ENCODE results near the gene PCDHGB6. TPM values are rescaled to one million over a fixed set of nuclear protein-coding genes. Genes with fewer than 3 reads are reported as not detected.

PCDHGB6 gene
- total and polyA plus RNA-seq, 2 experiments from 2014 or later, result 2.8 to 8.1 TPM

DNA sequence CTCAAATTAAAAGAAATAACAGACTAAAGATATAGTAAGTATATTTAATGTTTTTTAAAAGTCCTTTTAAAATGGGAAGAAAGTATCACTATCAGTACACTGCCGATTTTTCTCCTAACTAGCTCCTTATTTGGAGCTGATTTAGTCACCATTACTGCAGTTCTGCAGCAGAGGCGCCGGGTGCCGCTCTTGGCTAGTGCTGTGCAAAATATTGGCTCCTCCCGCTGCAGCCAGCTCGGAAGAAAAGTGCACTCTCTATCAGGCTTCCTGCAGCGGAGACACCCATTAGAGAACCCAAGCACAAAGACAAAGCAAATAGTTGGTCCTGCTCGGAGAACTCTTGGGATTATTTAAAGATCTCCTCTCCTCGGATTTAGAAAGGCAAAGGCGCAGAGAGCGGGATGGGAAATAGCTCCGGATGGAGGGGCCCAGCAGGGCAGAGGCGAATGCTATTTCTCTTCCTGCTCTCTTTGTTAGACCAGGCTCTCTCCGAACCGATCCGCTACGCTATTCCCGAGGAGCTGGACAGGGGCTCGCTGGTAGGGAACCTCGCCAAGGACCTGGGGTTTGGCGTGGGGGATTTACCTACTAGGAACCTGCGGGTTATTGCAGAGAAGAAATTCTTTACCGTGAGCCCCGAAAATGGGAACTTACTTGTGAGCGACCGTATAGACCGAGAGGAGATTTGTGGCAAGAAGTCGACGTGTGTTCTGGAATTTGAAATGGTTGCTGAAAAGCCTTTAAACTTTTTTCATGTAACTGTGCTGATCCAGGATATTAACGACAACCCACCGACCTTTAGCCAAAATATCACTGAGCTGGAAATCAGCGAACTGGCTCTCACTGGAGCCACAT lies 37.6 kb upstream of the PCDHGB6 start, which contains the start of gene PCDHGB3:
Gene PCDHGB3 (plus strand): TSS at position 249 of the 855 bp plus-strand sequence. CDS start 153 bp downstream, at position 402.
- H3F3A ChIP-seq (replicated peaks; ENCODE audit: low read depth), result no peaks in the 10 kb centered on the region
- H3K9me2 ChIP-seq (ENCODE audit: insufficient read depth), result no peaks in the 10 kb centered on the region
- Mint-ChIP-seq H3K9me3 (peaks cover 66% of the 10 kb centered on the region), H3K27ac (no peak within 1 kb of the TSS), H3K4me1 (peaks cover 2% of the 10 kb centered on the region; the same call in 1 of the 3 replicates), H3K36me3 (ENCODE audit: low read depth) (peaks cover 55% of the 10 kb centered on the region), H3K4me3 (no peak within 1 kb of the TSS), H3K27me3 (ENCODE audit: insufficient read depth, low read depth, poor library complexity) (peaks cover 9% of the 10 kb centered on the region)
- no peak within 1 kb of the TSS for H3K4me2 ChIP-seq
- no peak within 1 kb of the TSS for H3K27ac ChIP-seq (ENCODE audit: low read depth)
- peaks cover under 1% of the 10 kb centered on the region; the same call in 1 of the 2 replicates for H3K36me3 ChIP-seq (ENCODE audit: insufficient read depth)
- H3K4me3 ChIP-seq, result no peak within 1 kb of the TSS
- no peaks in the 10 kb centered on the region for H3K79me2 ChIP-seq (replicated peaks; ENCODE audit: insufficient read depth)
- H4K20me1 ChIP-seq (replicated peaks; ENCODE audit: insufficient read depth), result no peaks in the 10 kb centered on the region
- H3K4me1 ChIP-seq (ENCODE audit: insufficient read depth), result no peaks in the 10 kb centered on the region
- DNase-seq (ENCODE audit: low spot score) (peak; percentile 77), ATAC-seq (peak; percentile 52)
- no peak within 1 kb of the TSS for H2AFZ ChIP-seq
- TF ChIP-seq, protein P1, sequence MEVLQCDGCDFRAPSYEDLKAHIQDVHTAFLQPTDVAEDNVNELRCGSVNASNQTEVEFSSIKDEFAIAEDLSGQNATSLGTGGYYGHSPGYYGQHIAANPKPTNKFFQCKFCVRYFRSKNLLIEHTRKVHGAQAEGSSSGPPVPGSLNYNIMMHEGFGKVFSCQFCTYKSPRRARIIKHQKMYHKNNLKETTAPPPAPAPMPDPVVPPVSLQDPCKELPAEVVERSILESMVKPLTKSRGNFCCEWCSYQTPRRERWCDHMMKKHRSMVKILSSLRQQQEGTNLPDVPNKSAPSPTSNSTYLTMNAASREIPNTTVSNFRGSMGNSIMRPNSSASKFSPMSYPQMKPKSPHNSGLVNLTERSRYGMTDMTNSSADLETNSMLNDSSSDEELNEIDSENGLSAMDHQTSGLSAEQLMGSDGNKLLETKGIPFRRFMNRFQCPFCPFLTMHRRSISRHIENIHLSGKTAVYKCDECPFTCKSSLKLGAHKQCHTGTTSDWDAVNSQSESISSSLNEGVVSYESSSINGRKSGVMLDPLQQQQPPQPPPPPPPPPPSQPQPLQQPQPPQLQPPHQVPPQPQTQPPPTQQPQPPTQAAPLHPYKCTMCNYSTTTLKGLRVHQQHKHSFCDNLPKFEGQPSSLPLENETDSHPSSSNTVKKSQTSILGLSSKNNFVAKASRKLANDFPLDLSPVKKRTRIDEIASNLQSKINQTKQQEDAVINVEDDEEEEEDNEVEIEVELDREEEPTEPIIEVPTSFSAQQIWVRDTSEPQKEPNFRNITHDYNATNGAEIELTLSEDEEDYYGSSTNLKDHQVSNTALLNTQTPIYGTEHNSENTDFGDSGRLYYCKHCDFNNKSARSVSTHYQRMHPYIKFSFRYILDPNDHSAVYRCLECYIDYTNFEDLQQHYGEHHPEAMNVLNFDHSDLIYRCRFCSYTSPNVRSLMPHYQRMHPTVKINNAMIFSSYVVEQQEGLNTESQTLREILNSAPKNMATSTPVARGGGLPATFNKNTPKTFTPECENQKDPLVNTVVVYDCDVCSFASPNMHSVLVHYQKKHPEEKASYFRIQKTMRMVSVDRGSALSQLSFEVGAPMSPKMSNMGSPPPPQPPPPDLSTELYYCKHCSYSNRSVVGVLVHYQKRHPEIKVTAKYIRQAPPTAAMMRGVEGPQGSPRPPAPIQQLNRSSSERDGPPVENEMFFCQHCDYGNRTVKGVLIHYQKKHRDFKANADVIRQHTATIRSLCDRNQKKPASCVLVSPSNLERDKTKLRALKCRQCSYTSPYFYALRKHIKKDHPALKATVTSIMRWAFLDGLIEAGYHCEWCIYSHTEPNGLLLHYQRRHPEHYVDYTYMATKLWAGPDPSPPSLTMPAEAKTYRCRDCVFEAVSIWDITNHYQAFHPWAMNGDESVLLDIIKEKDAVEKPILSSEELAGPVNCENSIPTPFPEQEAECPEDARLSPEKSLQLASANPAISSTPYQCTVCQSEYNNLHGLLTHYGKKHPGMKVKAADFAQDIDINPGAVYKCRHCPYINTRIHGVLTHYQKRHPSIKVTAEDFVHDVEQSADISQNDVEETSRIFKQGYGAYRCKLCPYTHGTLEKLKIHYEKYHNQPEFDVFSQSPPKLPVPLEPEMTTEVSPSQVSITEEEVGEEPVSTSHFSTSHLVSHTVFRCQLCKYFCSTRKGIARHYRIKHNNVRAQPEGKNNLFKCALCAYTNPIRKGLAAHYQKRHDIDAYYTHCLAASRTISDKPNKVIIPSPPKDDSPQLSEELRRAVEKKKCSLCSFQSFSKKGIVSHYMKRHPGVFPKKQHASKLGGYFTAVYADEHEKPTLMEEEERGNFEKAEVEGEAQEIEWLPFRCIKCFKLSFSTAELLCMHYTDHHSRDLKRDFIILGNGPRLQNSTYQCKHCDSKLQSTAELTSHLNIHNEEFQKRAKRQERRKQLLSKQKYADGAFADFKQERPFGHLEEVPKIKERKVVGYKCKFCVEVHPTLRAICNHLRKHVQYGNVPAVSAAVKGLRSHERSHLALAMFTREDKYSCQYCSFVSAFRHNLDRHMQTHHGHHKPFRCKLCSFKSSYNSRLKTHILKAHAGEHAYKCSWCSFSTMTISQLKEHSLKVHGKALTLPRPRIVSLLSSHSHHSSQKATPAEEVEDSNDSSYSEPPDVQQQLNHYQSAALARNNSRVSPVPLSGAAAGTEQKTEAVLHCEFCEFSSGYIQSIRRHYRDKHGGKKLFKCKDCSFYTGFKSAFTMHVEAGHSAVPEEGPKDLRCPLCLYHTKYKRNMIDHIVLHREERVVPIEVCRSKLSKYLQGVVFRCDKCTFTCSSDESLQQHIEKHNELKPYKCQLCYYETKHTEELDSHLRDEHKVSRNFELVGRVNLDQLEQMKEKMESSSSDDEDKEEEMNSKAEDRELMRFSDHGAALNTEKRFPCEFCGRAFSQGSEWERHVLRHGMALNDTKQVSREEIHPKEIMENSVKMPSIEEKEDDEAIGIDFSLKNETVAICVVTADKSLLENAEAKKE (CRISPR knock-in tag; IDR thresholded peaks at IDR 0.05), result no peak
- TF ChIP-seq, protein P2, sequence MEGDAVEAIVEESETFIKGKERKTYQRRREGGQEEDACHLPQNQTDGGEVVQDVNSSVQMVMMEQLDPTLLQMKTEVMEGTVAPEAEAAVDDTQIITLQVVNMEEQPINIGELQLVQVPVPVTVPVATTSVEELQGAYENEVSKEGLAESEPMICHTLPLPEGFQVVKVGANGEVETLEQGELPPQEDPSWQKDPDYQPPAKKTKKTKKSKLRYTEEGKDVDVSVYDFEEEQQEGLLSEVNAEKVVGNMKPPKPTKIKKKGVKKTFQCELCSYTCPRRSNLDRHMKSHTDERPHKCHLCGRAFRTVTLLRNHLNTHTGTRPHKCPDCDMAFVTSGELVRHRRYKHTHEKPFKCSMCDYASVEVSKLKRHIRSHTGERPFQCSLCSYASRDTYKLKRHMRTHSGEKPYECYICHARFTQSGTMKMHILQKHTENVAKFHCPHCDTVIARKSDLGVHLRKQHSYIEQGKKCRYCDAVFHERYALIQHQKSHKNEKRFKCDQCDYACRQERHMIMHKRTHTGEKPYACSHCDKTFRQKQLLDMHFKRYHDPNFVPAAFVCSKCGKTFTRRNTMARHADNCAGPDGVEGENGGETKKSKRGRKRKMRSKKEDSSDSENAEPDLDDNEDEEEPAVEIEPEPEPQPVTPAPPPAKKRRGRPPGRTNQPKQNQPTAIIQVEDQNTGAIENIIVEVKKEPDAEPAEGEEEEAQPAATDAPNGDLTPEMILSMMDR (conservative IDR thresholded peaks at IDR 0.05; ENCODE audit: low read depth in 2 of 2), result peak; percentile 55 to 62
- TF ChIP-seq ZNF114 (CRISPR knock-in tag; IDR thresholded peaks at IDR 0.05), result no peak
- no peak for TF ChIP-seq REST (IDR thresholded peaks at IDR 0.05; ENCODE audit: unreplicated experiment)
- no peaks in the 10 kb centered on the region for H3K27me3 ChIP-seq (ENCODE audit: insufficient read depth)

All from GM23338 (cell line).